PC-9 (cell line): ENCODE measurements around the gene MYCBPAP. TPM values are rescaled to one million over a fixed set of nuclear protein-coding genes. Genes with fewer than 3 reads are reported as not detected.
"Not testable (repeated sequence)": the region's sequence is repeated elsewhere in the genome, so short reads cannot be mapped to it uniquely, and the experiment has no call there.

Experiments
- BruUV-seq: library from RNA; stranded (reverse); fragments of 400-500 nt; replicated peaks from 2 replicates; lab custom pipeline; 2021; lab: Mats Ljungman, UMichigan
- CTCF ChIA-PET: fragments of 300-600 bp; sonication (Branson Sonifier 250); formaldehyde crosslinking; loops from one replicate; lab custom pipeline; 2022; ENCODE audit warnings: antibody characterized with exemption; lab: Charles Lee
- POLR2A ChIA-PET: fragments of 300-600 bp; sonication (Branson Sonifier 250); formaldehyde crosslinking; loops from one replicate; lab custom pipeline; 2022; ENCODE audit warnings: antibody characterized with exemption; ENCODE audit not compliant: unreplicated experiment; lab: Charles Lee
- DNase-seq, 2 experiments: peaks; one replicate each; pipeline versions ENCODE4 v3.0.0 to v3.0.0-alpha.2; 2015 to 2022; ENCODE audit warnings: mixed read lengths in 1 of 2
- H2AFZ ChIP-seq: fragments of 200-600 bp; sonication (generic); 2 replicates; pipeline ENCODE4 v1.8.1; 2017; ENCODE audit warnings: antibody characterized with exemption
- H3F3A ChIP-seq: fragments of 200-600 bp; sonication (generic); 2 replicates; pipeline ENCODE4 v1.8.1; 2017; ENCODE audit warnings: antibody characterized with exemption, mild to moderate bottlenecking, low read depth; ENCODE audit not compliant: insufficient read depth
- H3K27ac ChIP-seq: fragments of 200-600 bp; sonication (generic); 2 replicates; pipeline ENCODE4 v1.6.1; 2016; ENCODE audit warnings: mixed run types
- H3K27me3 ChIP-seq: fragments of 200-600 bp; sonication (generic); 2 replicates; pipeline ENCODE4 v1.6.1; 2016; ENCODE audit warnings: low read depth, mixed run types; ENCODE audit not compliant: insufficient read depth
- H3K36me3 ChIP-seq: fragments of 200-600 bp; sonication (generic); 2 replicates; pipeline ENCODE4 v1.6.1; 2016; ENCODE audit warnings: low read depth, mixed run types
- H3K4me1 ChIP-seq: fragments of 200-600 bp; sonication (generic); replicated peaks from 2 replicates; pipeline ENCODE4 v1.6.1; 2016; ENCODE audit warnings: mixed run types; ENCODE audit not compliant: insufficient read depth
- H3K4me2 ChIP-seq: fragments of 200-600 bp; sonication (generic); 2 replicates; pipeline ENCODE4 v1.6.1; 2017; ENCODE audit warnings: mixed run types
- H3K4me3 ChIP-seq: fragments of 200-600 bp; sonication (generic); 2 replicates; pipeline ENCODE4 v1.6.1; 2016; ENCODE audit warnings: mixed run types
- H3K79me2 ChIP-seq: fragments of 200-600 bp; sonication (generic); 2 replicates; pipeline ENCODE4 v1.6.1; 2017; ENCODE audit warnings: low read depth, mixed run types
- H3K9me2 ChIP-seq: fragments of 200-600 bp; sonication (generic); 2 replicates; pipeline ENCODE4 v1.8.1; 2017; ENCODE audit warnings: mild to moderate bottlenecking; ENCODE audit not compliant: insufficient read depth
- H3K9me3 ChIP-seq: fragments of 200-600 bp; sonication (generic); 2 replicates; pipeline ENCODE4 v1.8.1; 2016; ENCODE audit warnings: low read depth; ENCODE audit not compliant: insufficient read depth
- H4K20me1 ChIP-seq: fragments of 200-600 bp; sonication (generic); 2 replicates; pipeline ENCODE4 v1.8.1; 2017; ENCODE audit not compliant: insufficient read depth
- CTCF ChIP-seq: fragments of 200-600 bp; sonication (generic); conservative IDR thresholded peaks from 2 replicates; pipeline ENCODE4 v1.6.1; 2017; ENCODE audit warnings: mixed run types, antibody characterized with exemption, mild to moderate bottlenecking, moderate library complexity
- EZH2 ChIP-seq: fragments of 200-600 bp; sonication (generic); IDR thresholded peaks from 2 replicates; pipeline ENCODE4 v1.8.0; 2017; ENCODE audit warnings: antibody characterized with exemption, low read depth
- intact Hi-C: fragments of 100-400 bp; cut with micrococcal nuclease; formaldehyde crosslinking; loops from one replicate; pipeline ENCODE4 v1.10.0; 2022; ENCODE audit not compliant: unreplicated experiment
- total RNA-seq: library from RNA; stranded (reverse); gene quantifications from 2 replicates; pipeline ENCODE4 v1.2.3, GENCODE V29; 2021

MYCBPAP gene
- total RNA-seq, 1 experiment from 2014 or later: 4.9 TPM

DNA sequence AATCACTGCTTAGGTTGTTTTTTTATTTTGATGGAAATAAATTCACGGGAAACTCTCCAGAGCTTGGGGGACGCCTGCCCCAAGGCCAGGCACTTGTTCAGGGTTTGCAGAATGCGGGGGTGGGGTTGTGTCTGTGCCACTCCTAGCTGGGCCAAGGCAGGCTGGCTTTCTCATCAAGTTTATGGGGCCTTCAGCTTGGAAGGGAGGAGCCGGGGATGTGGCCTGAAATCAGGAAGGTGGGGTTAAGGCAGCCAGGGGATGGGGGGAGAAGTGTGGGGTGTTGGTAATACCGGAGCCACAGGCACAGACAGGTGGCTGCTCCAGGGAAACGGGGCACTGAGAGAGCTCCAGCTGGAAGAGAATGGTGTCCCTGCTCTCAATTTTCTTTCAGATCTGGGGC lies 37.8 kb upstream of the MYCBPAP start:
- H3F3A ChIP-seq: peaks cover 26% of the 10 kb centered on the region; the same call in 1 of the 2 replicates
- POLR2A ChIA-PET: no interaction called here
- H3K27me3 ChIP-seq: no peaks in the 10 kb centered on the region
- 0 out of 2 replicates have a peak, but pooled peaks cover 4% of the 10 kb centered on the region for H3K4me1 ChIP-seq
- peaks cover 8% of the 10 kb centered on the region; the same call in 1 of the 2 replicates for H3K36me3 ChIP-seq
- H4K20me1 ChIP-seq: no peaks in the 10 kb centered on the region
- H3K79me2 ChIP-seq: no peaks in the 10 kb centered on the region
- no peak overlapping the region for H3K4me3 ChIP-seq
- no peak for DNase-seq
- intact Hi-C loops: loop anchor here (10.0 kb wide), 2 partner anchors 196 to 376 kb away; partner anchors contain the start of genes PDK2 and TMEM92
- H3K4me2 ChIP-seq: no peak overlapping the region
- H3K27ac ChIP-seq: no peak overlapping the region
- no peaks in the 10 kb centered on the region for H3K9me2 ChIP-seq
- TF ChIP-seq CTCF (no peak), EZH2 (no peak)
- no peak overlapping the region for H2AFZ ChIP-seq
- no peaks in the 10 kb centered on the region for H3K9me3 ChIP-seq
- BruUV-seq: no TSS peak
- CTCF ChIA-PET: no interaction called here

- no peak for DNase-seq
- Histone ChIP-seq H3K4me2 (no peak overlapping the region), H3K9me2 (no peaks in the 10 kb centered on the region), H3F3A (peaks cover 26% of the 10 kb centered on the region; the same call in 1 of the 2 replicates), H3K27me3 (no peaks in the 10 kb centered on the region), H3K9me3 (no peaks in the 10 kb centered on the region), H3K4me1 (no peaks in the 10 kb centered on the region), H2AFZ (no peak overlapping the region), H3K79me2 (no peaks in the 10 kb centered on the region), H3K36me3 (peaks cover 8% of the 10 kb centered on the region; the same call in 1 of the 2 replicates), H3K27ac (no peak overlapping the region), H3K4me3 (no peak overlapping the region), H4K20me1 (no peaks in the 10 kb centered on the region)
- intact Hi-C loops: loop anchor here (10.0 kb wide), 2 partner anchors 196 to 376 kb away; partner anchors contain the start of genes PDK2 and TMEM92
- CTCF ChIA-PET: interaction anchor here (0.7 kb wide), 2 partner anchors 35 to 168 kb away, joined by 3 to 6 read pairs; no protein-coding TSS in a partner anchor
- POLR2A ChIA-PET: interaction anchor here (0.6 kb wide), 1 partner anchor 28 kb away, joined by 3 read pairs; no protein-coding TSS in a partner anchor
- TF ChIP-seq CTCF: no peak
- TF ChIP-seq EZH2: no peak
- BruUV-seq: no TSS peak
Observed at GRCh38 chr17:50471009-50471905, 37.0 kb upstream of the MYCBPAP start.

DNA sequence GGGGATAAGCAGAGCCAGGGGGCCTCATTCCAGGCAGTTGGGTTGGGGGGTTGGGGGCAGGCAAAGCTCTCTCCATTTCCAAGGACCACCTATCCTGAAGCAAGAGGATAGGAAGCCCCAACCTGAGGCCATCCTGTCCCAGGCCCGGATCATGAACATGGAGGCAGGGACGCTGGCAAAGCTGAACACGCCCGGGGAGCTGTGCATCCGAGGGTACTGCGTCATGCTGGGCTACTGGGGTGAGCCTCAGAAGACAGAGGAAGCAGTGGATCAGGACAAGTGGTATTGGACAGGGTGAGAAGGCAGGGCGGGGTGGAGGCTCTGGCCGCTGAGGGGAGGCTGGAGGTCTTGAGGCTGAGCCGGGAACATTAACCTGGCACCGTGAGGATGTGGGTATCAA lies 36.0 kb upstream of the MYCBPAP start:
- no TSS peak for BruUV-seq
- Histone ChIP-seq H3K36me3 (peaks cover 8% of the 10 kb centered on the region; the same call in 1 of the 2 replicates), H3K9me2 (no peaks in the 10 kb centered on the region), H2AFZ (no peak overlapping the region), H3F3A (peaks cover 22% of the 10 kb centered on the region; the same call in 1 of the 2 replicates), H3K4me2 (no peak overlapping the region), H4K20me1 (no peaks in the 10 kb centered on the region), H3K27ac (no peak overlapping the region), H3K27me3 (no peaks in the 10 kb centered on the region), H3K4me3 (no peak overlapping the region), H3K4me1 (no peaks in the 10 kb centered on the region), H3K79me2 (no peaks in the 10 kb centered on the region), H3K9me3 (no peaks in the 10 kb centered on the region)
- POLR2A ChIA-PET: no interaction called here
- CTCF ChIA-PET: interaction anchor here (0.7 kb wide), 1 partner anchor 34 kb away, joined by 6 read pairs; no protein-coding TSS in a partner anchor
- DNase-seq: no peak
- intact Hi-C loops: loop anchor here (10.0 kb wide), 2 partner anchors 197 to 377 kb away; partner anchors contain the start of genes PDK2 and TMEM92
- TF ChIP-seq EZH2 (no peak), CTCF (no peak)

GRCh38 chr17:50472761-50473161 lies 35.5 kb upstream of the MYCBPAP start:
- H3K4me2 ChIP-seq, CTCF ChIA-PET, H3K4me3 ChIP-seq, BruUV-seq, H3K9me2 ChIP-seq, H2AFZ ChIP-seq, H3K36me3 ChIP-seq, H3K27me3 ChIP-seq, H3K9me3 ChIP-seq, H4K20me1 ChIP-seq, H3K27ac ChIP-seq, H3K79me2 ChIP-seq, POLR2A ChIA-PET, DNase-seq, H3K4me1 ChIP-seq: not testable (repeated sequence)
- H3F3A ChIP-seq: peaks cover 26% of the 10 kb centered on the region; the same call in 1 of the 2 replicates
- intact Hi-C loops: loop anchor here (10.0 kb wide), 2 partner anchors 198 to 378 kb away; partner anchors contain the start of genes PDK2 and TMEM92
